Measurements from ENCODE around the gene OR10A6. TPM values are rescaled to one million over a fixed set of nuclear protein-coding genes. Genes with fewer than 3 reads are reported as not detected.

The OR10A6 gene
- total RNA-seq, 3 donors from 2014 or later: not detected

DNA sequence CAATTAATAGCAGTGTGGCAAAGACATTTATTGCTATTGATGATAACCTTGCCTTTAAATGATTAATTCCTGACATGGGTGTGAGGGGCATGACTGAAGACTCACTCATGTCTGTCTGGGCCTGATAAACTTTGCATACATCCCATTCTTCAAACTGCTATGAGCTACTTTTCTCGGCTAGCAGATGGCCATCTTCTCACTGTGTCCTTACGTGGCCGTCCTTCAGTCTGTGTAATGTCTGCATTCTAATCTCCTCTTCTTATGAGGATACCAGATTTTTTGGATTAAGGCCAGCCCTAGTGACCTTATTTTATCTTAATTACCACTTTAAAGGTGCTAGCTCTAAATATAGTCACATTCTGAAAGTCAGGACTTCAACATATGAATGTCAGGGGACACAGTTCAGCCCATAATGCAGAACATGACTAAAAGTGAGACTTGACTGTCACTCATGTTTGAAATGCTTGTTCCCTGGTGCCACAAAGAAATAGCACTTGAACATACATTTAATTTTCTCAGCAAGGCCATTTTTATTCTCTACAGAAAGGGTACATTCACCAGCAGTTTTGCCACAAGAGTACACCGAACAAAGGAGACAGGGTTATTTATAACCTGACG is 32.3 kb downstream of the OR10A6 start:
- Histone ChIP-seq H3K36me3 (ENCODE audit: low read depth) (no peaks in the 10 kb centered on the region), H3K9me3 (no peaks in the 10 kb centered on the region), H3K4me3 (no peak overlapping the region), H3K4me1 (ENCODE audit: low read depth) (peaks cover 21% of the 10 kb centered on the region)
- no peak for ATAC-seq
- TF ChIP-seq, protein P1, sequence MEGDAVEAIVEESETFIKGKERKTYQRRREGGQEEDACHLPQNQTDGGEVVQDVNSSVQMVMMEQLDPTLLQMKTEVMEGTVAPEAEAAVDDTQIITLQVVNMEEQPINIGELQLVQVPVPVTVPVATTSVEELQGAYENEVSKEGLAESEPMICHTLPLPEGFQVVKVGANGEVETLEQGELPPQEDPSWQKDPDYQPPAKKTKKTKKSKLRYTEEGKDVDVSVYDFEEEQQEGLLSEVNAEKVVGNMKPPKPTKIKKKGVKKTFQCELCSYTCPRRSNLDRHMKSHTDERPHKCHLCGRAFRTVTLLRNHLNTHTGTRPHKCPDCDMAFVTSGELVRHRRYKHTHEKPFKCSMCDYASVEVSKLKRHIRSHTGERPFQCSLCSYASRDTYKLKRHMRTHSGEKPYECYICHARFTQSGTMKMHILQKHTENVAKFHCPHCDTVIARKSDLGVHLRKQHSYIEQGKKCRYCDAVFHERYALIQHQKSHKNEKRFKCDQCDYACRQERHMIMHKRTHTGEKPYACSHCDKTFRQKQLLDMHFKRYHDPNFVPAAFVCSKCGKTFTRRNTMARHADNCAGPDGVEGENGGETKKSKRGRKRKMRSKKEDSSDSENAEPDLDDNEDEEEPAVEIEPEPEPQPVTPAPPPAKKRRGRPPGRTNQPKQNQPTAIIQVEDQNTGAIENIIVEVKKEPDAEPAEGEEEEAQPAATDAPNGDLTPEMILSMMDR (IDR thresholded peaks at IDR 0.05): no peak
- intact Hi-C loops (cut with DNase I, micrococcal nuclease): loop anchor here in 1 of 2 donors (10.0 kb wide), 1 partner anchor 86 kb away; the partner anchor contains the start of gene EIF3F
- DNase-seq: no peak

DNA sequence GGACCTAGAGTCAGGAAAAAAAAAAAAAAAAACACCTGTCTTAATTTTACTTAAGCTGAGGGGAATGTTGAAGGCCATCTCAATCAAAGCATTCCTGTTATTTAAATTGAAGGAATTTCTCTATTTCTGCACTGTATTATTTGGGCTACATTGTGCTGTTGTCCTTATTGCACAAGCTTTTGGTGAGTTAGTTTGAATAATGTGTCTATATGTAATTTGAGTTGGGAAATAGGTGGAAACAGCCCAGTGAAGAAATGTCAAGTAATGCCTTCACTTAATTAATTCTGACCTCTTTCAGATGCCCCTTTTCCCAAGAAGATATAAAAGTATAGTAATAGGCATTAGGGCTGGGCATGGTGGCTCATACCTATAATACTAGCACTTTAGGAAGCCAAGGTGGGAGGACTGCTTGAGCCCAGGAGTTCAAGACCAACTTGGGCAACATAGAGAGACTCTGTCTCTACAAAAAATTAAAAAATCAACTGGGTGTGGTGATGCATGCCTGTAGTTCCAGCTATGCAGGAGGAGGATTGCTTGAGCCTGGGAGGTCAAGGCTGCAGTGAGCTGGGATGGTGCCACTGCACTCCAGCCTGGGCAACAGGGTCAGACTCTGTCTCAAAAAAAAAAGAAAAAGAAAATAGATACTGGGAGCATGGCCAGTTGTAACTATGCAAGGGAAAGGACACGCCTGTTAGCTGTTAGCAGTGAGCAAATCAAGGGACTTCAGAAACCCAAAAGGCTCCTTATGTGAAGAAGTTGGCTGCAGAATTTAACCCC is 34.9 kb downstream of the OR10A6 start:
- DNase-seq (no peak), ATAC-seq (no peak)
- TF ChIP-seq, protein P1 (IDR thresholded peaks at IDR 0.05): no peak
- intact Hi-C loops (cut with DNase I, micrococcal nuclease): loop anchor here in 1 of 2 donors (10.0 kb wide), 1 partner anchor 89 kb away; the partner anchor contains the start of gene EIF3F
- no peak overlapping the region for H3K4me3 ChIP-seq
- H3K36me3 ChIP-seq (ENCODE audit: low read depth): no peaks in the 10 kb centered on the region
- no peaks in the 10 kb centered on the region for H3K9me3 ChIP-seq
- peaks cover 22% of the 10 kb centered on the region for H3K4me1 ChIP-seq (ENCODE audit: low read depth)

DNA sequence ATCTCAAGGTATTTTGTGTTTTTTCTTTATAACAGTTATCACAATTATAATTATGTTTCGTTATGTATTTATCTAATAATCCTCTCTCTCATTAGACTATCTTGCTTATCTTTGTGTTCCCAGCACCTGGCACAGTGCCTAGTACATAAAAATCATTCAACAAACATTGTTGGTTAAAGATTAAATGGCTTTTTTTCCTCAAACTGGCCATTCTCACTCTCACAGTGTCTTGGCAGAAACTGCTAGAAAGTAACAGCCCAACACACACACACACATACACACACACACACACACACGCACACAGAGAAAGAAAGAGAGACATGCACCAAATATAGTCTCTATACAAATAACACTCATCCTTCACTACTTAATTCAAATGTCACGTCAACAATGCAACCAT is 36.8 kb downstream of the OR10A6 start:
- intact Hi-C loops (cut with DNase I, micrococcal nuclease): loop anchor here (5.0 to 10.0 kb wide), 2 partner anchors 91 to 93 kb away; partner anchors contain the start of gene EIF3F (in 2 of the 2)
- H3K4me1 ChIP-seq (ENCODE audit: low read depth): peaks cover 14% of the 10 kb centered on the region
- H3K36me3 ChIP-seq (ENCODE audit: low read depth): no peaks in the 10 kb centered on the region
- ATAC-seq (peak; percentile 46), DNase-seq (peak in 1 of 3 donors; percentile 68)
- H3K4me3 ChIP-seq: no peak overlapping the region
- no peaks in the 10 kb centered on the region for H3K9me3 ChIP-seq
- TF ChIP-seq, protein P1 (IDR thresholded peaks at IDR 0.05): no peak

DNA sequence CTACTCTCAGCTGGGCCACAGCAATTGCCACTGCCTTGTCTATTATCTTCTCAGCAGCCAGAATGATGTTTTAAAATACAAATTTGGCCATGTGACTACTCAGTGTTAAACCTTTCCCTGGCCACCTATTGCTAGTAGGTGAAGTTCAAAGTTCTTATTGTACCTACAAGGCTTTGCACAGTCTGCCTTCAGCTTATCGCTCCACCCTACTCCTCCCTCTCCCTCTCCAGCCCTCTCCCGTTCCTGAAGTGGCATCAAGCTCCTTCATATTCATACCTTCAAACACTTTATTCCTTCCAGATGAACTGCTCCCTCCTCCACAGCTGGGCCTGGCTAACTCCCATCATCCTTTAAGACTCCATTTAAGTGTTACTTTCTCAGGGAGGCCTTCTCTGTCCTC is 37.3 kb downstream of the OR10A6 start:
- ATAC-seq (peak; percentile 94), DNase-seq (peak in 2 of 3 donors; percentile 40 to 58)
- H3K9me3 ChIP-seq: no peaks in the 10 kb centered on the region
- H3K4me1 ChIP-seq (ENCODE audit: low read depth): peaks cover 14% of the 10 kb centered on the region
- H3K36me3 ChIP-seq (ENCODE audit: low read depth): no peaks in the 10 kb centered on the region
- TF ChIP-seq, protein P1 (IDR thresholded peaks at IDR 0.05): no peak
- intact Hi-C loops (cut with DNase I, micrococcal nuclease): loop anchor here (5.0 to 10.0 kb wide), 2 partner anchors 91 to 94 kb away; partner anchors contain the start of gene EIF3F (in 2 of the 2)
- no peak overlapping the region for H3K4me3 ChIP-seq

DNA sequence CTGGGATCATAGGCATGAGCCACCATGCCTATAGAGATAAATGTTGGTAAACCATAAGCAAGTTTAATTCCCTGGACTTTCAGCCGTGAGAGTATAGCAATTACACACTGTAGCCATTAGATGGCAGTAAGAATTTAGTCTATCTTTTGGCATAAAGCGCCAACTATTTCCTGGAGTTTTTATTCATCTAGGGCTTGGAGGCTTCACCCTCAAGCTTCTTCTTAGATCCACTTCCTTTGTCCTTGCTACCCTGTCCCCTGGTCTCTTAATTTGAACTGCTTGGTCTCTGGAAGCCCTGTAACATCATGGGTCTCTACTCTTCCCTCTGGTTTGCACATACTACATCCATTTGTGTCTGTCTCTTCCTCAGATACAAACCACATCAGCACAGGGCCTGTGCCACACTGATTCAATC is 38.2 kb downstream of the OR10A6 start:
- TF ChIP-seq, protein P1 (IDR thresholded peaks at IDR 0.05): peak; percentile 50
- Histone ChIP-seq H3K9me3 (no peaks in the 10 kb centered on the region), H3K4me3 (no peak overlapping the region), H3K36me3 (ENCODE audit: low read depth) (no peaks in the 10 kb centered on the region), H3K4me1 (ENCODE audit: low read depth) (peaks cover 14% of the 10 kb centered on the region)
- intact Hi-C loops (cut with DNase I, micrococcal nuclease): loop anchor here (5.0 to 10.0 kb wide), 2 partner anchors 92 to 94 kb away; partner anchors contain the start of gene EIF3F (in 2 of the 2)
- peak in 1 of 3 donors; percentile 21 for DNase-seq
- peak; percentile 83 for ATAC-seq

Data from mucosa of descending colon (tissue), 3 donors.